GM15510 (cell line): ENCODE results near the gene GALNT13.

Experiments
- POLR2A ChIP-seq: IDR thresholded peaks from 3 replicates; pipeline ENCODE4 v1.6.1; 2011; ENCODE audit warnings: borderline replicate concordance; ENCODE audit not compliant: insufficient read length; ENCODE audit errors: extremely low read depth

GALNT13 gene

DNA sequence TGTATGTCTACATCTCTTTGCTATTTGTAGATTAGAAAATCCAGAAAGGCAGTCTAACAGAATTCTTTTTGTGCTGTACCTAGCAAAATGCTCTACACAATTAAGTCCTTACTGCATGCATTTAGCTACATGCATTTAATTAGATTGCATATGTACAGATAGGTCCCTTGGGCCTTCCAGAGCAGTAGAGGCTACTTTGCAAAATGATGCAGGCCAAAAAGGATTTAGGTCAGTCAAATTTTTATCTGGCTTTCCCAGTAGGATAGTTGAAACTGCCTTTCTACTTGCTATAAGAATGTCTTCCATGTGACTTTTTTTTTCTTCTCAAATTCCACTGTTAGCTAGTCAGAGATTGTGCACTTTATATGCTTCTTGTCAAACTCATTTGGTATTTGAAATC lies 19.3 kb downstream of the GALNT13 start:
- no peak for TF ChIP-seq POLR2A

DNA sequence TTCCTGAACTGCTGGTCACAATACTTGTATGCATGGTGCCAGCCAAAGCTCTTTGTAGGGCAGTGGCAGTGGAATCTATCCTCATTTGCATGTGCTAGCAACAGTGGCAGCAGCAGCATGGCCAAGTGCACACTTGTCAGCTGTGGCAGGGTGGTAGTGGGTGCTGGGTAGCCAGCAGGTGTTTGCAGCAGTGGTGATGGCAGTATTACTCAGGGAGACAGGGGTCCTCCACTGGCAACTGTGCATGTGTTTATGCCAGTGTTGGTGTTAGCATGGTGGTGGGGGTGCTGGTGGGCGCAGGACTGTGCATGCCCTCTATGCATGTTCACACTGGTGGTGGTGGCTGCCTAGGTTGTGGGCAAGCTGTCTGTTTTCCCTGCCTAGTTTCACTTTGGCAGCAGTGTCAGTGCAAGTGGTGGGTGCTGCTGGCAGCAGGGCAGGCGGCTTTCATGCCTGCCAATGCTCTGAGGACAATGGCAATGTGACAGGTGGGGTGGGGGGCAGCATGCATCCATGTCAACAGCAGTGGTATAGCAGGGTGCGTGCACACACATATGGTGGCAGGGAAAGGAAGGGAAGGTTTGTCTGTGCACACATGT lies 41.2 kb downstream of the GALNT13 start:
- TF ChIP-seq POLR2A: no peak

- no peak for TF ChIP-seq POLR2A
Observed at GRCh38 chr2:153917570-153917969, 45.8 kb downstream of the GALNT13 start.

GRCh38 chr2:153935511-153935910 lies 63.8 kb downstream of the GALNT13 start:
- no peak for TF ChIP-seq POLR2A

DNA sequence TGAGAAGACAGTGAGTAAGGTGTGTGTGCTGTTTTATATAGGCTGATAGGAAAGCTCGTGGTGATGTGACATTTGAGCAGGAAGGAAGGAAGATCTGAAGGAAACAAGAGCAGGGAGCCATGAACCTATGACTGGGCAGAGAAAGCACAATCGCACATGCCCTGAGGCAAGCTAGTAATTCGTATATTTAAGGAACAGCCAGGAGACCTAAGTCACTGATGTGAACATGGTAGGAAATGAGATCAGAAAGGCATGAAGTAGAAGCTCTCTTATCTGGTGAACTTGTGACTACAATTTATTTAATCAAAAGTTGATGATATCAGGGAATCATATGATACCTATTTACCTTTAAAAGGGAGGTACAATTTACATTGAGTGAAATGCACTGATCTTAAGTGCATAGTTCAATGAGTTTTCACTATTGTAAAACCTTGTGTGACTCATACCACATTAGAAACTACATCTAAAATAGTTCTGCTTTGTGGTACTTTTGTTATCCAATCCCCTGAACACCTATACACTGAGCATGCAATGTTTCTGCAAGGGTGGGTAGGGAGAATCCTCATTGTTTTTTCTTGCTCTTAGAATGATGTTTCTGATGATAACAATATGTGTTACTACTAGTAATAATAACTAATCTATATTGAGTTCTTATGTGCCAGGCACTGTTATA lies 67.5 kb downstream of the GALNT13 start:
- TF ChIP-seq POLR2A: no peak

GRCh38 chr2:153940511-153940910 lies 68.8 kb downstream of the GALNT13 start:
- no peak for TF ChIP-seq POLR2A

GRCh38 chr2:153944800-153945199 lies 73.1 kb downstream of the GALNT13 start:
- no peak for TF ChIP-seq POLR2A

DNA sequence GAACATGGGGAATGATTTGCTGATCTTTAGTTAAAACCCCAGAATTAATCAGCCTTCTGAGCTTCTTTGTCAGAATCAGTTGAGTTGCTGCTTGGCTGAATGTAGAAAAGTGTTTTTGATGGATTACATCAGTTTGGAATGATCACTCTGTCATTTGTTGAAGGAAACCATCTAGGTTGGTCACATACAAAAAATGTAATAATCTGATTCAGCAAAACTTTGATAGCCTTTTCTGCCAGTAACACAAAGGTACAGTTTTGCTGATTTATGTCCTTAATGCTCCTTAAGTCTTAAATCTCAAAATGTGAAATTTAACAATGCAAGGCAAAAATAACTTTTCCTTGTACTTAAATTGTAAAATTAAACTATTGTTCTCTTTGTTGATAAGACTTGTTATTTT lies 74.3 kb downstream of the GALNT13 start:
- no peak for TF ChIP-seq POLR2A

- TF ChIP-seq POLR2A: no peak
Observed at GRCh38 chr2:153953761-153954160, 82.0 kb downstream of the GALNT13 start.

DNA sequence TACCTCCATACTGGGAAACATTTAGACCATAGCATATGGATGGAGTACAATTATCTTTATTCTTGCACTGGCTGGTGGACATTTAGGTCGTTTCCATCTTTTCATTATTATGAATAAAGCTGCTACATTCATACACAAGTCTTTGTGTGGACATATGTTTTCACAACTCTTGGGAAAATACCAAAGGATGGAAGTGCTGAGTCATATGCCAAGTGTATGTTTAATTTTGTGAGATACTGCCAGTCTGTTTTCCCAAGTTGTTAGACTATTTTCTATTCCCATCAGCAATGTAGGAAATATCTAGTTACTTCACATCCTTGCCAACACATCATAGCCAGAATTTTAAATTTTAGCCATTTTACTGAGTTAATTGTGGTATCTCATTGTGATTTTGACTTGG lies 91.5 kb downstream of the GALNT13 start:
- TF ChIP-seq POLR2A: no peak

GRCh38 chr2:153967248-153967973 lies 95.7 kb downstream of the GALNT13 start:
- TF ChIP-seq POLR2A: no peak

- TF ChIP-seq POLR2A: no peak
Observed at GRCh38 chr2:153971250-153971649, 99.5 kb downstream of the GALNT13 start.

DNA sequence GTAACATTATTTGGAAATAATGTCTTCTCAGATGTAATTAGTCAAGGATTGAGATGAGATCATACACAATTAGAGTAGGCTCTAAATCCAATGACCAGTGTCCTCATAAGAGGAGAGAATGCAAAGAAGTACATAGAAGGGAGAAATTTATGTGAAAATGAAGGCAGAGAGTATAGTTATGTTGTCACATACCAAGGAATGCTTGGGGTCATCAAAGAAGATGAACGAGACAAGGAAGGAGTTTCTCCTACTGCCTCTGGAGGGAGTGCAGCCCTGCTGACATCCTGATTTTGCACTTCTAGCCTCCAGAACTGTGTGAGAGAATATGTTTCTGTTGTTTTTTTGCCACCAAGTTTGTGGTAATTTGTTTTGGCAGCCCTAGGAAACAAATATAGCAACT lies 100.1 kb downstream of the GALNT13 start:
- TF ChIP-seq POLR2A: no peak

- TF ChIP-seq POLR2A: no peak
Observed at GRCh38 chr2:153972412-153972811, 100.7 kb downstream of the GALNT13 start.

GRCh38 chr2:153986488-153987229 lies 114.9 kb downstream of the GALNT13 start:
- no peak for TF ChIP-seq POLR2A

DNA sequence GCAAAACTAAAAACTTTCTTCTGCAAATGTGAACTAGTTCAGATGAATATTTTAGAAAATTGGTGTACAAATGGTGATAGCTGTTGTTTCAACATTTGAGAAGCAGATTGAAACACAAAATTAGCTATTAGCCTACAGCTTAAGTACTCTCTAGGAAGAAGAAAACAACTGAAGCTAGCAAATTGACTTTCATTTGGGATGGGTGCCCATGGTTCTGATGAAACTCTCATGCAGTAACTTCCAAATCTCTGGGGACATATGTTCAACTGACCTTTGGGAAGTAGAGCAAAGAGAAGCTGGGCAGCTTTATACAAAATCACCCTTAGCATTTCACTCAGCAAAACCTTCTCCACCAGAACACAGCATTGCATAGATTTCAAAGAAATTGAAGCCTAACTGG lies 119.0 kb downstream of the GALNT13 start:
- TF ChIP-seq POLR2A: no peak

DNA sequence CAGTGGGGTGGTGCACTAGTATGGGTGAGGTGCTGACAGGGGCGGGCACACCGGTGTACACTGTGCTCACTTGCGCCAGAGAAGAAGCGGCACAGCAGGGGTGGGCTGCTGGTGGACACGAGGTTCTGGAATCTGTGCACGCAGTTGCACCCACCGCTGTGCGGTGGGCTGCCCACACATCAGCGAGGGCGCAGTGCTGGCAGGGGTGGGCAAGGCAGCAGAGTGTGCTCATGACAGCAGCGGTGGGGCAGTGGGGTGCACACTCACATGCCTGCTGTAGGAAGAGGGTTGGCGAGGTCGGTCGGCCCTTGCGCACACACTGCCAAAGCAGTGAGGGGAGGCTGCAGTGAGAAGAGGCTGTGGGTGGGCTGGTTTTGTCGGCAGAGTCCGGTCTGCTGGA lies 141.8 kb downstream of the GALNT13 start:
- TF ChIP-seq POLR2A: no peak
